Stimulated activated CD4-positive, alpha-beta T cell treated with anti-CD3 and anti-CD28 coated beads, Interleukin-12 subunit alpha, Interleukin-12 subunit beta, amount 100 ng/mL, for 48 hours (primary cell): Measurements from ENCODE around the gene ACTR3.

Source experiments
- DNase-seq, 3 donors: peaks; one replicate each; pipeline ENCODE4 v3.0.0-alpha.2; 2020; ENCODE audit warnings: low read depth in 2 of 3, low spot score in 1 of 3

The ACTR3 gene

DNA sequence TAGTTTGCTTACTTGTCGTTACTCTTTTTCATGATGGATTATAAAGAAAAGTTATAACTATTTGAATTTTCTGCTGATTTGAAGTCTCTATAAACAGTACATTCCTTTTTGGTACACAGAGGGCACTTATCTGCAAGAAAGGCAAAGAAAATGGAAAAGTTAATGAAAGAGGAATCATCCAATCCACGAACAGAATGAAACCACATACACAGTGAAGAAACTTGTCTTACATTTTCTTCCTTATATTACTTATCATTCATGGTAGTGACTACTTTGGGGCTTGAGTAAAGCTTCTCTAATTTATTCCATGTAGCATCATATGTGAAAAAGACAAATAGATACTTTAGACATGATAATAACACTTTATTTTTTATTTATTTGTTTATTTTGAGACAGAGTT is 14.8 kb upstream of the ACTR3 start:
- DNase-seq, result no peak

DNA sequence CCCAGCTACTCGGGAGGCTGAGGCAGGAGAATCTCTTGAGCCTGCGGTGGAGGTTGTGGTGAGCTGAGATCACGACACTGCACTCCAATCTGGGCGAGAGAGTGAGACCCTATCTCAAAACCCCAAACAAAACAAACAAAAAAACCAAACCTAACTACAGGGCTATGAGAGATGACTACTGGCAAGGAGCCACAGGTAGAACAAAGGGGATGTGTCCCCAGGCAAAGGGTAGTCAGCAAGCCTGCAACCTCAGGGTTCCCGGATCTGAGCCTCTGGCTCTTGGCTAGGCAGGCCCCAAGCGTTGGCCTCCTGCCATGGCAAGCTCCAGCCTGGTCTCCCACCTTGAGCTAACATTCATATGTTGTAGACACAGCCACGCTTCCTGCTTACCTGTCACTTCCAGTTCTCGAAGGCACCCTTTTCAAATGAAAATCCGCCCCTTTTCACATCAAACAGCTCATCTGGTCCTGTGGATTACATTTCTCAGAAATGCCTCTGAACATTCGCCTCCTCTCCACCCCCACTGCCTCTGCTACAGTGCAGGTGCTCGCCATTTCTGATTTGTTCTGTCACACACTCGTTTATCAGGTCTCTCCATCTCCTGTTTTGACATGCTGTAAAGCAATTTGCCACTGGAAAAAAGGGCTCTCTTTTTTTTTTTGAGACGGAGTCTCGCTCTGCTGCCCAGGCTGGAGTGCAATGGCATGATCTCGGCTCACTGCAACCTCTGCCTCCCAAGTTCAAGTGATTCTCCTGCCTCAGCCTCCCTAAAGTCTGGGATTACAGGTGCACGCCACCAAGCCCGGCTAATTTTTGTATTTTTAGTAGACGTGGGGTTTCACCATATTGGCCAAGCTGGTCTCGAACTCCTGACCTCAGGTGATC is 13.1 kb upstream of the ACTR3 start:
- peak; percentile 49 to 80 (median 70) for DNase-seq

DNA sequence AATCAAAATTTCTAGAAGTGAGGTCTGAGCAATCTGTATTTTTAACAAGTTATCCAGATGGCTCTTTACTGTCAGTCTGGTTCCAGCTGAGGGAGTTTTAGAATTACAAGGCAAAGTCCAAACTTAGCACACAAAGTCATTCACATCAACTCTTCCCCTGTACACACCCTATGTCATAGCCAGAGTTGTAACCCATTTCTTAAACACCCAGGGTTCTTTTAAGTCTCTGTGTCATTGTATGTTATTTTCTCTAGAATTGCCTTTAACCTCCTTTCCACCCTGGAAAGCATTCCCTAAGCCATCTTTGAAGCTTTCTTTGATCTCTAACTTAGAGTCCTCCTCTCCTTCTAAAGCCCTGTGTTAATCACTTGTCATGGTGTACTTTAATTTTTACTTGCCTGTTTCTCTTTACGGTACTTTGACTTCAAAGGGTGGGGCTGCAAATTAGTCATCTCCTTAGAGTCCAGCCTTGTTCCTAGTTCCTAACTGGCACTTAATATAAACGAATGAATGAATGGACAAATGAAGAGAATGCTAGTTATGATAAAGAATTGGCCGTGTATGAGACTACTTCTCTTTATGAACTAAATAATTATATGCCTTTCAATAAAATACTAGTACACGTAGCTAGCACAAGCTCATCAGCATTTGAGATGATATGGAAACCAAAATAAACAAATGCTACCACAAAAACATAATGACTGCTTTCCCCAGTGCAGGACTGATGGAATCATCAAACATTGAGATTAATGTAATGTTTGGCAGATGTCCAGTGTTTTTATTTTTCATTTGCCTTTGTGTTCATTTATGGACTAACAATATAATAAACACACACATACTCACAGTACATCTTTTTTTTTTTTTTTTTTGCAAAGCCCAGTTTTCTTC is 11.9 kb upstream of the ACTR3 start:
- DNase-seq, result no peak

DNA sequence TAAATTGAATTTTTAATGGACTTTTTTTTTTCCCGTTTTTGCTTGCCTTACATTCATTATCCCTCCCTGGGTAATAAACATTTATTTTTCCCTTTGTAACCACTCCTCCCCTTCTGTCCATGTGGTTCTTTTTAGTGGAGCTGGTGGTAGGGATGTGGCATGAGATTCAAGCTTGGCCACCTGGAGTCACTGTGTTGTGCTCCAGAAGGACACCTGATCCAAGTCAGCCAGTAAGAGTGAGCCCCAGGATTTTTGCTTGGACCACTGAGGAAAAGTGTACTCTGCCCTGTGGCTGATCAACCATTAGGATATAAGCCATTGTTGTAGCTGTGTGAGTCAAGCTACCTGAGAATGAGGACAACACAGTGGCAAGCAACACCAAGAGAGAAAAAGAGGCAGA is 11.1 kb upstream of the ACTR3 start:
- no peak for DNase-seq

DNA sequence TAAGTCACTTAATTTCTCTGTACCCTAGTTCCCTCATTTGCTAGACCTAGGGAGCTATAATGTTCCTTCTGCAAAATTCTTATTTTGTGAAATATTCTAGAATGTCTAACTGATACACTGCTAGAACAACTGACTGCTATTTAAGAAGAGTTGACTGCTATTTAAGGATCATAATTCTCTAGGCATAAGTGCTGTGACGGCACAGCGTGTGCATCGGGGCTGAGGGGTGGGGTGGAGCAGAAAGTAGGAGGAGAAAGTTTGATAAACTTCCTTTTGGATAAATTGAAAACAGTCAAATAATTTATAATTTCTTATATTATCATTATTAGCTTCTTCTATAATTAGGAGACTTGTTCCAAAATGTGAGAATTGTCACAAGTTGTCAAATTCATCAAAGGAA is 10.4 kb upstream of the ACTR3 start:
- no peak for DNase-seq

DNA sequence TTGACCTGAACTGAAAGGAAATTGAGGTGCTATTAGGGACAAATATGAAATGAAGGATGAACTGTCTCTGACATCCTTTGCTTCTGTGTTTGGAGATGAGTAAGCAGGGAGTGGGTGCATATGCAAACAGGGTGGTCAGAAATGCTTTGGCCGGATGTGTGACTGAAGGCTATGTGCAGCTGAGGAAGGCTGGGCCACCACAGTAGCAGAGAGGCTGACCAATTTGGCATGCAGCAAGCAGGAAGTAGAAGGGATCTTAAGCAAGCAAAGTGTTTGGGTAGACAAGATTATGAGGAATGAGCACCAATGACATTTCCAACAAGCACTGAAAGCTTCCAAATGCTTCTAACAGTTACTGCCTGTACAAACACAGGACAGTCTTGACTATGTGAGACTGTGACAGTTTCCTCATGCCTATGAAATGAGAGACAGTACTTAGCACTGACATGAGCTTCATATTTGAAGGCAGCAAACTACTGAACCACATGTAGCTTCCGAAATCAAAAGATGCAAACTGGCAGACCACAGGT is 3.3 kb upstream of the ACTR3 start:
- peak; percentile 31 to 47 (median 41) for DNase-seq

DNA sequence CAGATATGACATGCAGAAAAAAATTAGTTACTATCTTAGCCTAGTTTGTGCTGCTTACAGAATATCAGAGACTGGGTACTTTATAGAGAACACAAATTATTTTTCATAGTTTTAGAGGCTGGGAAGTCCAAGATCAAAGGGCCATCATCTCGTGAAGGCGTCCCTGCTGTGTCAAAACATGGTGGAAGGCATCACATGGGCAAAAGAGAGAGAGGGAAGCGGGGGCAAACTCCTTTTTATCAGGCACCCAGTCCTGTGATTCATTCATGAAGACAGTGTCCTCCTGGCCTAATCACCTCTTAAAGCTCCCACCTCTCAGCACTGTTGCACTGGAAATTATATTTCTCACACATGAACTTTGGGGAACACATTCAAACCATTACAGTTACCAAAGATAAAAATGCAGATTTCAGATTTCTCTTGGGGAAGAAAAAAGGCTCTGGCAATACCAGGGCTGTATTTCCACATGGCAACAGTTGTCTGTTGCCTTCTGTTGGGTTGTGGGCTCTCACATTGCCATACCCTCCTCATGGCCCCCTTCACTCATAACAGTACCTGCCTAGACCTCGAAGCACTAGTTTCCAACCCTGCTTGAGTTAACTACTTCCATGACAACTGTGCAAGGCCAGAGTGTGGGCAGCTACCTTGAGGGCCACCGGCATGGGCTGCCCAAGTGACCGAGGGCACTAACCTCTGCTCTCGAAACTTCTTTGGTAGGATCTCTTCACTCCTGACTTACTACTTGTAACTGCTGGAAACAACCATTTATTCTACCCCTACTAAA is 2.7 kb upstream of the ACTR3 start:
- DNase-seq, result no peak

DNA sequence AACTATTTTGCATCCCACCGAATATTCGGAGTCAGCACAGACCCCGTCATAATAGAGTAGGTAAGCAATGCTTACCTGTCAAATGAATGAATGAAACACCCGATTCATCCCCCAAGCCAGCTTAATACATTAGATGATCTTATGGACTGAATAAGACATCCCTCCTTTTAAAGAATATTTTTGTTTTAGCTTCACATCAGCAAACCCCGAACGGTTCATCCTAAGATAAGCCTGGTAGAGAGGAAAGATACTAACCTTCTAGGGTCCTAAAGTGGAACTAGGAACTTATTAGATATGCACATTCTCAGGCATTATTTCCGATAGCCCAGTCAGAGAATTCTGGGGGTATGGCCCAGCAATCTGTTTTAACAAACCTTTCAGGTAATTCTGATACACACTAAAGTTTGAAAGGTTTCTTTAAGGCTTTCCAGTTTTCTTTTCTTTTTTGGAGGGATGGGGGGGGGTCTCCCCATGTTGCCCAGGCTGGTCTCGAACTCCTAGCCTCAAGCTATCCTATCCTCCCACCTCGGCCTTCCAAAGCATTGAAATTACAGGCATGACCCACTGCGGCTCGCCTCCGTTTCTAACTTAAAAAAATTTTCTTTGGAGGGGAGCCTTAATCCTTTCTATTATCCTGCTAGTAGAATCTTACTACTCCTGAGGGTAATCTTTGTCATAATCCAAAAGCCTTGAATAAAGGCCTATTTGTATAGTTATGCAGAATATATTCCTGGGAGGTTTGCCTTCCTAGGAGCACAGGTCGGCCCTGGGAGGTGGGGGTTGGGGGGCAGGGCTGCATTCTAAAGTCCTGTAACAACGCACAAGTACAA is 1.0 kb upstream of the ACTR3 start:
- no peak for DNase-seq

DNA sequence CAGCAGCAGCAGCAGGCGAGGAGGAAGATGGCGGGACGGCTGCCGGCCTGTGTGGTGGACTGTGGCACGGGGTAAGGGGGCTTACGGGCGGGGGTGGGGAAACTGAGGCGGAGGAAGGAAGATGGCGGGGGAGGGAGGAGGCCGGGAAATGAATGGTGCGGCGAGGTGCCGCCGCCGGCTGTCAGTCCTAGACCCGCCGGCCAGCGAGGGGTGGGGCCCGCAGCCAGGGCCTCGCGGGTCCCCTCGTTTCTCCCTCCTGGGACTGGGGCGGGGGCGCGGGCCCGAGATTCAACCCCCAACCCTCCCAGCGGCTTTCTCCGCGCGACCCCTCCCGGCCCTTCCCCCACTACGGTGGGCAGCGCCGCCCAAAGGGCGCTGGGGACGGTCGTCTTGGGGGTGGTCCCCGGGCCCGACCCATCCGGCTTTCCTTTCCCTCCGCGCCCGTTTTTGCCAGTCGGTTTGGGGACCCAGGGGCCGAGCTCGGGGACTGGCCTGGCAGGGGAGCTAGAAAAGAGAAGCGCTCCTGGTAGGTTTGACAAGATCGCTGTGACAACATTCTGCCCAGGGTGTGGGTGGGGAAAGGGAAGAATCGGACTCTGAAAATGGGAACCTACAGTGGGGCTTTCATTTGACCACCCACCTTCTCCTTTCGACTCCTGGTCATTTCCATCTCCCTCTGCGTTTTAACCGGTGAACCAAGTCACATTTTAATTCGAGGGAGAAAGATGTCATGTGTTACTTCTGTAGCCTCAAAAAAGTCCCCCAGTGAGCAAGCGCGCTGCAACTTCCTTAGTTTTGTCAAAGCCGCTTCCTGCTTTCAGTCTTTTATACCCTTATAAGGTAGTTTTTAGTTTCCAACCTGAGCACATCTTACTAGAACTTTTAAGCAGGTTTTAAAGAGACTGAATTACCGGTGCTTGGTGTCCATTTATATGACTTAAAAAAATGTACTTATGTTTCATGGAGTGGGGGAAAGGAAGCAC is 655 bp downstream of the ACTR3 start:
- DNase-seq, result peak; percentile 58 to 72 (median 62)

DNA sequence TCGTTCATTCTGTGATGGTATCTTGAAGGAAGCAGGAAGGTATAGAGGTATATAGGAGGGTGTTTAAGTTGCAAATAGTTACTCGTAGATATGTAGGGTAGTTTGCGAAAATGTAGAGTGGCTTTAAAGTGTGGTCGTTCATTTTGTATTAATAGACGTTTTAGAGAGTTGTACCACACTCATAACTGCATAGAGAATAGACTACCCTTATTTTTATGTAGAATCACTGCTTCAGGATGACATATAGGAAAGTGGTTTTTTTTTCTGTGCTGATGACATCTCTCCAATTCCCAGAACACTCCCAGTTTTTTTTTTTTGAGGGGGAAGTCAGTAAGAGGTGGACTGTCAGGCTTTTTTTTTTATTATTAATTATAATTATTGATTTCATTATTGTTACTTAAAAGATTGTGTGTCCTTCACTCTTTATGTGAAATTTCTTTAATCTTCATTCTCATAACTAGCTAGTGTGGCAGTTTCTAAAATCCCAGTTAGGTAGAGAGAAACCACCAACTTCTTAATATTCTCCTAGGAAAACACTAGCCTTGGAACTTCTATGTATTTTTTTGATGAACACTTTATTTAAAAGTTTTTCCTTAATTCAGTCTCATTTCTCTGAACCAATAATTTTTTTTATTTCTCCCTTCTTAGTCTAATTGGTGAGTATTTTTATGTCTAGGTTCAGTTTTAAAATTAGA is 1.5 kb downstream of the ACTR3 start:
- no peak for DNase-seq

DNA sequence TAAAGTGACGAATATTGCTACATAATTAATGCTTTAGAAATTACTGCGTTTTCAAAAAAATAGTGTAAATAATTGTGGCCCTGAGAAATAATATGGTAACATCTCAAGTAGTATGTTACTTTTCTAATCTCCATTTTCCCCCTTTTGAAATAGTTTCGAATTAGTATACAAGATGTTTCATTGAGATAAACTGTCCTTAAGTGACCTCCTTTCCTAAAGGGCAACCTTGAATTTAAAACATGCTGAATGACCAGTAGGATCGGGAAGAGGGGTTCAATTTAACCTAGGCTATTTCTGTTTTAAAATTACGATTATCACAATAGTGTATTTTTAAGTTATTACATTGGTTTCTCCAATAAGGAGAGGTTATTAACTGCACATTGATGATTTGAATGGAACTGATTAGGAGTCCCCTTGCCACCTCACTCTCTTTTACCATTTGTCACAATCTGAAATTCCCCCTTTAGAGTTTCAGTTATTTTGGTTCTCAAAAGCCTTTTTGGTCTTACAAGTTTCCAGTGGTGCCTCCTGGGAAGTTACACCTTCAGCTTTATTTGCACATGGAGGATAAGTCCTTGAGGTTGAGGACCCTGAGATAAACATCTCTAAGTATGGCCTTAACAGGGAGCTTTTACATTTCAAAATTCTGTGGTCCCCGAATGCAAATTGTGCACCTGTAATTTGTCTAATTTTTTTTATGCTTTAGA is 2.3 kb downstream of the ACTR3 start:
- DNase-seq, result no peak

DNA sequence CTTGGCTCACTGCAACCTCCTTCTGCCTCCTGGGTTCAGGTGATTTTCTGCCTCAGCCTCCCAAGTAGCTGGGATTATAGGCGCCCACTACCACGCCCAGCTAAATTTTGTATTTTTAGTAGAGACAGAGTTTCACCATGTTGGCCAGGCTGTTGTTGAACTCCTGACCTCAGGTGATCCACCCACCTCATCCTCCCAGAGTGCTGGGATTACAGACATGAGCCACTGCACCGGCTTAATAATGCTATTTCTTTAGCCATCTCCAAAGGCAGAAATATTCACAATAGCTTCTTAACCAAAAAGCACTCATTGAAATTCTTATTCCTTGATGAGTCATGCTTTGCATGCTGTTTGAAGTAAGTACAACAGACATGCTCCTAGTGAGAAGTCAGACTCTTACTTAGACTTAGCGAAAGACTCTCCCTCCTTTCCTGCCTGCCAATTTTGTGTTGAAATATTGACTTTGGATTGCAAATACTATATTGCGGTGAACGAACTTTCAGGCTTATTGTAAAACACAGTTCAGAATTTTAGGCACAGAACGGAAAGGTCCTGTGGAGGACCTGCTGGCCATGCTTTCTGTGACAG is 4.4 kb downstream of the ACTR3 start:
- no peak for DNase-seq

DNA sequence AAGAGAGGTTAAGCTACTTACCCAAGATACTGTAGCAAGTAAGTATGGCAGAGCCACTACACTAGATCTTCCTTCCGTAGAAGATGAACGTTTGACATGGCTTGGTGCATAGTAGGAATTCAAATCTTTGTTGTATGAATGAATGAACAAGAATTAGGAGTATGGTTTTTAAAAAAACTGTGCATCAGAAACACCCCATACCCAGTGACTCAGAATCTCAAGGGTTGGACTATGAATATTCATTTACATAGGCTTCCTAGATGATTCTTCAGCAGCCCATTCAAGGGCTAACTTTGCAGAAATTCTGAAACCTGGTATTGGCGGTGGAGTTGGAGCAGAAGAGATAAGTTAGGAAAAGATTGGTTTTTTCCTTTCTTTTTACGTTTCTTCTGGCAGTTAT is 5.4 kb downstream of the ACTR3 start:
- no peak for DNase-seq

DNA sequence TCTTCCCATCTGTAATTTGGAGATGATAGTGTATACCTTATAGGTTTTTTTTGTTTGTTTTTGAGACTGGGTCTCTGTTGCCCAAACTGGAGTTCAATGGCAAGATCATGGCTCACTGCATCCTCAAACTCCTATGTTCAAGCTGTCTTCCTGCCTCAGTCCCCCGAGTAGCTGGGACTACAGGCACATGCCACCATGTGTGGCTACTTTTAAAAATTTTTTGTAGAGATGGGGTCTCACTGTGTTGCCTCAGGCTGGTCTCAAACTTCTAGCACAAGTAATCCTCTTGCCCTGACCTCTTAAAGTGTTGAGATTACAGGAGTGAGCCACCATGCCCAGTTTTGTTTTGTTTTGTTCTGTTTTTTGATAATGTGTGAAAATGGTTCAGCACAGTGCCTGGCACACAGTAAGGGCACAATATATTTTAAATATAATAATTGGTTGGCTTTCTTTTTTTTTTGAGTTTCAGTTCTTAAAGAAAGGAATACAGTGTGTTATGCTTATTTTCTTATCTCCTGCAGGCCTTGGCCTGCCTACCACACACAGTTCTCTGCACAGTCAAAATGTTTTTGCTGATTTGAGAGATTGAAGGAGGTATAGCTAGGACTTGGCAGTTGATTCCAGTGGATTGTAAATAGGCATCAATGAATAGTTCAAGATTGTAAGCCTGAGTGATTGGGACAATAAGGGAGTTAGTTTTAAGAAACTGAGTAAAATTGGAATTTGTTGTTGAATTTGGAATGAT is 6.1 kb downstream of the ACTR3 start:
- no peak for DNase-seq

DNA sequence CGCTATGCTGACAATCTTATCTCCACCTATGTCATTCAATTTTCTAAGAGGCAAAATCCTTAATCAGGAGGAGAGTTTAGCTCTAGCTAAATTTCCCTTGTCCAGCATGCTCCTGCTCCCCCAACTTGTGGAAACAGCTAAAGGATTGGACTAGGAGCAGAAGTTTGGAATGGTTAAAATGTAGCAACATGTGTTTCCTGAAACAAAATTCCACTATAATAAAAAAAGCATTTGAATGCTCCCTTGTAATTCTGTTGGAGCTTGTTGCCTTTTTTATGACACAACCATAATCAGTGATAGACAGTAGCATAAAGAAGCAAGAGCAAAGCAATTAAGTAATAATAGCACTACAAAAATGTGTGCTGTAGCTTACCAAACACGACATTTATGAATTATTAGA is 6.9 kb downstream of the ACTR3 start:
- DNase-seq, result no peak

DNA sequence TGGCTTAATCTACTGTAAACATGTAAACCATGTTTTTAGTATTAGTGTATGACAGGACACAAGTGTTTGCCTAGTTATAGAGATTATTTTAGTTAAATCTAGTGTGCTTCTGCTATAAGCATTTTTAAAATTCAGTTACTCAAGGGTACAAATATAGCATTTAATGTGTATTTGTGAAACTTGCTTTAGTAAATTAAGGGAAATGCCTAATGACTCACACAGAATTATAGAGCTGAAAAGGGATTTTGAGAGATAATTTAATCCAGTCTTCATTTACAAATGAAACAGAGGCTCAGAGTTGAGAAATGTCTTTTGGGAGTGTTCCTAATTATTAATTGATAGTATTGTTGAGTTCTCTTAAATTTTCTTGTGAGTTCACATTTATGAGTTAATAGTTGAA is 8.2 kb downstream of the ACTR3 start:
- DNase-seq, result no peak

DNA sequence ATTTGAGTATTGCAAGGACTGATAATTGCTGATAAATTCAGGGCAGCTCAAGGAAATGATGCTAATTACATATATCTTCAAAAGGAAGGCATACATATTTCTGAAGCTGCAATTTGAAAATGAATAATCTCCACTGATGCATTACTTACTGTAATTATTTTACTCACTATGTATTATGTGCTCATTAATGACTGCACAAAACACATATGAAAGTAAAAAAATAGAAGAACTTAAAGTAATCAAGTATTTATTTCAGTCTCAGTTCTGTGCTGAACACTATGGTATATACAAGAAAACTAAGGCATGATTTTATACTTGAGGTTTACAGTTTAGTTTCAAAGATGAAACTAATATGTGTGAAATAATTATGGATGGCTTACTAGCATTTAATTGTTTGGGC is 9.3 kb downstream of the ACTR3 start:
- no peak for DNase-seq
